Mesenchymal stem cell (in vitro differentiated cells and primary cell): Measurements from ENCODE around the gene CRLF2. TPM values are rescaled to one million over a fixed set of nuclear protein-coding genes. Genes with fewer than 3 reads are reported as not detected.
A peak's percentile ranks its signal among the peaks of the same experiment; 100 is the strongest.
"Not testable (repeated sequence)": the region's sequence is repeated elsewhere in the genome, so short reads cannot be mapped to it uniquely, and the experiment has no call there.

Experiments
- DNase-seq: peaks from one replicate; pipeline ENCODE4 v3.0.0-alpha.2; 2013
- H2AFZ ChIP-seq: one replicate; pipeline ENCODE4 v1.6.1; 2013; ENCODE audit warnings: low read depth, mild to moderate bottlenecking, control low read depth, inconsistent platforms, low read length, moderate library complexity
- H2AK5ac ChIP-seq: 2 replicates; pipeline ENCODE4 v1.6.1; 2013; ENCODE audit warnings: low read length, moderate library complexity, mild to moderate bottlenecking, inconsistent platforms; ENCODE audit not compliant: severe bottlenecking
- H2BK120ac ChIP-seq: one replicate; pipeline ENCODE4 v1.6.1; 2013; ENCODE audit warnings: low read depth, mild to moderate bottlenecking, inconsistent platforms, low read length, moderate library complexity
- H2BK12ac ChIP-seq, 2 experiments: one replicate each; pipeline ENCODE4 v1.6.1; 2013; ENCODE audit warnings: inconsistent platforms in 2 of 2, low read length in 2 of 2, mild to moderate bottlenecking in 2 of 2, moderate library complexity in 2 of 2, control low read depth in 1 of 2
- H2BK15ac ChIP-seq: one replicate; pipeline ENCODE4 v1.6.1; 2013; ENCODE audit warnings: mild to moderate bottlenecking, low read depth, inconsistent platforms; ENCODE audit not compliant: poor library complexity, severe bottlenecking
- H2BK5ac ChIP-seq: 2 replicates; pipeline ENCODE4 v1.6.1; 2013; ENCODE audit warnings: low read depth, mild to moderate bottlenecking, low read length, control low read depth, inconsistent platforms; ENCODE audit not compliant: poor library complexity, severe bottlenecking
- H3K14ac ChIP-seq, 2 experiments: one replicate each; pipeline ENCODE4 v1.6.1; 2013; ENCODE audit warnings: inconsistent platforms in 2 of 2, low read length in 2 of 2, control low read depth in 1 of 2, mild to moderate bottlenecking in 1 of 2, moderate library complexity in 1 of 2
- H3K18ac ChIP-seq, 2 experiments: one replicate each; pipeline ENCODE4 v1.6.1; 2013; ENCODE audit warnings: inconsistent platforms in 2 of 2, low read length in 2 of 2, control low read depth in 1 of 2, low read depth in 1 of 2, mild to moderate bottlenecking in 1 of 2
- H3K23ac ChIP-seq, 2 experiments: one replicate each; pipeline ENCODE4 v1.6.1; 2013; ENCODE audit warnings: inconsistent platforms in 2 of 2, low read length in 2 of 2, mild to moderate bottlenecking in 2 of 2, moderate library complexity in 2 of 2, control low read depth in 1 of 2
- H3K27ac ChIP-seq: 2 replicates; pipeline ENCODE4 v1.5.1; 2013; ENCODE audit warnings: mild to moderate bottlenecking, moderate library complexity, low read length, control low read depth, inconsistent platforms; ENCODE audit not compliant: poor library complexity, severe bottlenecking
- H3K27me3 ChIP-seq, 2 experiments: 2 replicates each; pipeline versions ENCODE4 v1.6.1 to v1.7.0; 2013; ENCODE audit warnings: low read length in 2 of 2, mild to moderate bottlenecking in 2 of 2, moderate library complexity in 2 of 2, control low read depth in 1 of 2, inconsistent platforms in 1 of 2; ENCODE audit not compliant: control insufficient read depth in 1 of 2, insufficient read depth in 1 of 2
- H3K36me3 ChIP-seq, 2 experiments: 2 replicates each; pipeline versions ENCODE4 v1.6.1 to v1.7.0; 2013; ENCODE audit warnings: low read length in 2 of 2, control low read depth in 1 of 2, inconsistent platforms in 1 of 2, low read depth in 1 of 2, mild to moderate bottlenecking in 1 of 2; ENCODE audit not compliant: insufficient read depth in 2 of 2, control insufficient read depth in 1 of 2
- H3K4ac ChIP-seq, 2 experiments: one replicate each; pipeline ENCODE4 v1.6.1; 2013; ENCODE audit warnings: inconsistent platforms in 2 of 2, low read length in 2 of 2, mild to moderate bottlenecking in 2 of 2, moderate library complexity in 2 of 2, control low read depth in 1 of 2, low read depth in 1 of 2
- H3K4me1 ChIP-seq: 2 replicates; pipeline ENCODE4 v1.6.1; 2013; ENCODE audit warnings: low read depth, low read length, control low read depth; ENCODE audit not compliant: control insufficient read depth, insufficient read depth
- H3K4me2 ChIP-seq: 2 replicates; pipeline ENCODE4 v1.6.1; 2013; ENCODE audit warnings: low read length, mild to moderate bottlenecking, inconsistent platforms; ENCODE audit not compliant: poor library complexity, severe bottlenecking
- H3K4me3 ChIP-seq, 2 experiments: 2 replicates each; pipeline versions ENCODE4 v1.5.1 to v1.7.0; 2013; ENCODE audit warnings: low read length in 2 of 2, mild to moderate bottlenecking in 2 of 2, control low read depth in 1 of 2, low read depth in 1 of 2; ENCODE audit not compliant: insufficient read depth in 1 of 2
- H3K79me1 ChIP-seq: replicated peaks from 2 replicates; pipeline ENCODE4 v1.6.1; 2013; ENCODE audit warnings: mild to moderate bottlenecking, control low read depth, low read length, inconsistent platforms; ENCODE audit not compliant: poor library complexity, severe bottlenecking
- H3K9ac ChIP-seq: 2 replicates; pipeline ENCODE4 v1.7.0; 2013; ENCODE audit warnings: mild to moderate bottlenecking, low read length, moderate library complexity
- H3K9me3 ChIP-seq: 2 replicates; pipeline ENCODE4 v1.7.0; 2013; ENCODE audit warnings: mild to moderate bottlenecking, low read length; ENCODE audit not compliant: control insufficient read depth
- H4K8ac ChIP-seq: one replicate; pipeline ENCODE4 v1.6.1; 2013; ENCODE audit warnings: inconsistent platforms, mild to moderate bottlenecking, low read length, moderate library complexity
- H4K91ac ChIP-seq: one replicate; pipeline ENCODE4 v1.6.1; 2013; ENCODE audit warnings: mild to moderate bottlenecking, low read length, inconsistent platforms
- WGBS: methylation state at CpG from one replicate; pipeline ENCODE4 v1.1.7; 2013; ENCODE audit warnings: mixed read lengths; 5-methylcytosine and 5-hydroxymethylcytosine counted together
- polyA plus RNA-seq, 2 experiments: library from polyadenylated mRNA; stranded (reverse); fragments of 200-250 nt; gene quantifications; one replicate each; pipeline ENCODE4 v1.2.3, GENCODE V29; 2013

CRLF2 gene, protein sequence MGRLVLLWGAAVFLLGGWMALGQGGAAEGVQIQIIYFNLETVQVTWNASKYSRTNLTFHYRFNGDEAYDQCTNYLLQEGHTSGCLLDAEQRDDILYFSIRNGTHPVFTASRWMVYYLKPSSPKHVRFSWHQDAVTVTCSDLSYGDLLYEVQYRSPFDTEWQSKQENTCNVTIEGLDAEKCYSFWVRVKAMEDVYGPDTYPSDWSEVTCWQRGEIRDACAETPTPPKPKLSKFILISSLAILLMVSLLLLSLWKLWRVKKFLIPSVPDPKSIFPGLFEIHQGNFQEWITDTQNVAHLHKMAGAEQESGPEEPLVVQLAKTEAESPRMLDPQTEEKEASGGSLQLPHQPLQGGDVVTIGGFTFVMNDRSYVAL
- polyA plus RNA-seq (2013, experiment 1 of 2) = 0.22 TPM
- 0.19 TPM for polyA plus RNA-seq (2013, experiment 2 of 2)

DNA sequence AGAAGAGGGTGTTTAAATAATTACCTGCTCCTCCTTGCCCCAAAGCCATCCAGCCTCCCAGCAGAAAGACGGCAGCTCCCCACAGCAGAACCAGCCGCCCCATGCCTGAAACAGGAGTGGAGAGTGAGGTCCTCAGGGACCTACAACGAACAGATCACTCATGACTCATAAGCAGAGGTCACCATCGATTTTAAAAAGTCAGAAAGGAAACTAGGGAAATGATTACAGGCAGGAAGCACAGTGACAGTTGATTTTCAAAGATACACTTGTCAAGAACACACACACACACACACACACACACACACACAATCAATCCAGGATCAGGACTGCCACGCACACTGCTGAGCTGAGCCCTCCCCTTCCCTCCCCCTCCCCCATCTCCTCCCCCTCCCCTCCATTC lies at the start of gene CRLF2:
Gene CRLF2 (minus strand): TSS at position 118 of the 400 bp plus-strand sequence. CDS start 15 bp downstream, at position 103.
- H4K8ac ChIP-seq = no peak within 1 kb of the TSS
- H2BK12ac ChIP-seq = no peak within 1 kb of the TSS
- no peak within 1 kb of the TSS for H3K4ac ChIP-seq
- H3K27me3 ChIP-seq = peaks cover 0 to 4% of the 10 kb centered on the region in 2 experiments
- H3K27ac ChIP-seq = no peak within 1 kb of the TSS
- no peaks in the 10 kb centered on the region for H3K79me1 ChIP-seq
- no peaks in the 10 kb centered on the region for H3K36me3 ChIP-seq
- 0% methylated on average over 2 of the region's 5 CpGs for WGBS
- no peaks in the 10 kb centered on the region for H3K9me3 ChIP-seq
- H4K91ac ChIP-seq = no peak within 1 kb of the TSS
- no peak within 1 kb of the TSS for H3K23ac ChIP-seq
- no peak within 1 kb of the TSS for H2AFZ ChIP-seq
- H2BK120ac ChIP-seq = no peak within 1 kb of the TSS
- H3K4me1 ChIP-seq = peaks cover 2% of the 10 kb centered on the region
- DNase-seq = peak; percentile 71
- peak within 1 kb of the TSS in 1 of 2 experiments; percentile 43 for H3K18ac ChIP-seq
- no peak within 1 kb of the TSS for H2AK5ac ChIP-seq
- no peak within 1 kb of the TSS for H3K4me3 ChIP-seq
- no peak within 1 kb of the TSS for H3K9ac ChIP-seq
- no peak within 1 kb of the TSS for H2BK15ac ChIP-seq
- H3K4me2 ChIP-seq = no peak within 1 kb of the TSS
- H2BK5ac ChIP-seq = no peak within 1 kb of the TSS
- H3K14ac ChIP-seq = no peak within 1 kb of the TSS

DNA sequence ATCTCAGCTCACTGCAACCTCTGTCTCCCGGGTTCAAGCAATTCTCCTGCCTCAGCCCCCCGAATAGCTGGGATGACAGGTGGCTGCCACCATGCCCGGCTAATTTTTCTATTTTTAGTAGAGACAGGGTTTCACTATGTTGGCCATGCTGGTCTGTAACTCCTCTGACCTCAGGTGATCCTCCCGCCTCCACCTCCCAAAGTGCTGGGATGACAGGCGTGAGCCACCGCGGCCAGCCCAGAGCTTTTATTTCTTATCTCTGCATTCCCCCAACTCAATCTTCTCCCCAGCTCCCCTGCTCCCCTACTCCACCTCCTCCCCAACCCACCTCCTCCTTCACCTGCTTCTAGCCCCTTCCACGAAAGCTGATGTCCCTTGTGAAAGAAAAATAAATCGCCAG lies 49.3 kb upstream of the CRLF2 start:
- H3K23ac ChIP-seq, H3K18ac ChIP-seq, H2AFZ ChIP-seq, H4K8ac ChIP-seq, H3K27me3 ChIP-seq, H3K36me3 ChIP-seq, H3K4ac ChIP-seq, H3K9ac ChIP-seq, H3K4me3 ChIP-seq, H2AK5ac ChIP-seq, H2BK15ac ChIP-seq, H3K27ac ChIP-seq, H2BK12ac ChIP-seq, H3K9me3 ChIP-seq, H4K91ac ChIP-seq, H3K4me2 ChIP-seq, H2BK5ac ChIP-seq, H3K14ac ChIP-seq, H3K4me1 ChIP-seq, H2BK120ac ChIP-seq, DNase-seq, H3K79me1 ChIP-seq: not testable (repeated sequence)
- 91% methylated on average over 9 of the region's 9 CpGs for WGBS

DNA sequence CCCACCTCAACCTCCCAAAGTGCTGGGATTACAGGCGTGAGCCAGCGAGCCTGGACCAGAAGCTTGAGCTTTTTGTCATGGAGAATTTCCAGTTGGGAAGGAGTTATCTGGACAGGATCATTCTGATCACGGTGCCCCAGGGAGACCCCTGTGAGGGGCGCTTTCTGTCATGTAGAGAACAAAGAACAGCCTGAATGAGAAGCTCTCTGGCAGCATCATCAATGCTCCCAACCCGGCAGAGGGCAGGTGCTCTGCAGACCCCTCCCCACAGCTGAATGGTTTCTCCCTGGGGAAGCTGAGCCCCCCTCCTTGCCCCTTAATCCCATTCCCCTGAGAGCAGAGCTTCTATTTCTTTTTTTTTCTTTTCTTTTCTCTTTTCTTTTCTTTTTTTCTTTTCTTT lies 48.8 kb upstream of the CRLF2 start:
- Histone ChIP-seq H2BK15ac (no peak overlapping the region), H2BK12ac (no peak overlapping the region), H3K23ac (no peak overlapping the region), H3K79me1 (no peaks in the 10 kb centered on the region), H4K91ac (no peak overlapping the region), H2BK120ac (no peak overlapping the region), H3K9ac (no peak overlapping the region), H3K18ac (no peak overlapping the region), H2AFZ (no peak overlapping the region), H3K14ac (no peak overlapping the region), H3K27me3 (no peaks in the 10 kb centered on the region), H3K4me1 (no peaks in the 10 kb centered on the region), H3K4ac (no peak overlapping the region), H3K36me3 (no peaks in the 10 kb centered on the region), H3K4me3 (no peak overlapping the region), H3K4me2 (no peak overlapping the region), H3K27ac (no peak overlapping the region), H4K8ac (no peak overlapping the region), H3K9me3 (no peaks in the 10 kb centered on the region), H2AK5ac (no peak overlapping the region), H2BK5ac (no peak overlapping the region)
- DNase-seq = no peak
- 81% methylated on average over 5 of the region's 5 CpGs for WGBS

DNA sequence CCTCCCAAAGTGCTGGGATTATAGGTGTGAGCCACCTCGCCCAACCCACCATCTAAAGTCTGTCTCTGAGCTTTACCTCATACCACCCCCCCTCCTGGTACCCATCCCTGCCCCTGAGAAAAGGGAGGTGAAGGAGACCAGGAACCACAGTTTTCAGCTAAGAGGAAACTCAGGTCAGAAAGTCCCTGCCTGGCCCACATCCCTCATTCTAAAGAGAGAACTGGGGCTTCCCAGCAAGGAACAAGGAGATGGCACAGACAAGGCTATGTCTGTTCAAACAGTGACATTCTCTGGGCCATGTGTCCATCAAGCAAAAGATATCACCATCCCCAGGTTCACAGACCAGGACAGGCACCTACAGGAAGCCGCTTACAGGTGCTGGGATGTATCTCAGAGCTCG lies 40.4 kb upstream of the CRLF2 start:
- DNase-seq = no peak
- H3K18ac ChIP-seq = no peak overlapping the region

More for the DNA sequence above, 40.4 kb upstream of the CRLF2 start:
- no peak overlapping the region for H4K91ac ChIP-seq
- no peak overlapping the region for H2BK120ac ChIP-seq
- no peaks in the 10 kb centered on the region for H3K36me3 ChIP-seq
- no peak overlapping the region for H2AK5ac ChIP-seq
- H2AFZ ChIP-seq = no peak overlapping the region
- no peaks in the 10 kb centered on the region for H3K79me1 ChIP-seq
- H4K8ac ChIP-seq = no peak overlapping the region
- H3K4me2 ChIP-seq = no peak overlapping the region
- H2BK12ac ChIP-seq = no peak overlapping the region
- H3K4ac ChIP-seq = no peak overlapping the region
- no peak overlapping the region for H2BK15ac ChIP-seq
- H3K9me3 ChIP-seq = no peaks in the 10 kb centered on the region
- no peak overlapping the region for H3K9ac ChIP-seq
- H3K27me3 ChIP-seq = peaks cover 0 to 16% of the 10 kb centered on the region in 2 experiments
- no peak overlapping the region for H3K14ac ChIP-seq
- H3K23ac ChIP-seq = no peak overlapping the region
- H3K4me3 ChIP-seq = no peak overlapping the region
- WGBS = 85% methylated on average over 3 of the region's 3 CpGs
- H2BK5ac ChIP-seq = no peak overlapping the region
- no peak overlapping the region for H3K27ac ChIP-seq
- H3K4me1 ChIP-seq = peaks cover 10% of the 10 kb centered on the region
